ENCODE measurements around the gene GALNT10. TPM values are rescaled to one million over a fixed set of nuclear protein-coding genes. Genes with fewer than 3 reads are reported as not detected.

Gene GALNT10
- total and polyA plus RNA-seq, 2 experiments from 2014 or later = 3.2 to 12.9 TPM

DNA sequence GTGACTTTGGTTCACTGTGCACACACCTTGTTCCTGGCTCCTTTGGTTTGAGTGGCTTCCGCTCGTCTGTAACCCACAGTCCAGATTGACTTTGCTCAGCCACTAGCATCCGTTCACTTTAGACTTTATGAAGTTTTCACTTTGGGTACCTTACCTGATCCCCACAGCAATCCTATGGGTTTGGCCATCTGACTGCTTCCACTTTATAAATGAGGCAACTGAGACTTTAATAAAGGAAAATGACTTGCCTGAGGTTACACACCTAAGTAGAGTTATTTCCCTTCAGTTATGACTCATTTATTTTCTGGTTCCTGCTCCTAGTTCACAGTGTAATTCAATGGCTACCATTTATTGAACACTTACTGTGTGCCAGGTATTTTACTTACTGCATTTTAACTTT lies 161.0 kb downstream of the GALNT10 start:
- no peaks in the 10 kb centered on the region for H3K36me3 Mint-ChIP-seq (ENCODE audit: low read depth)
- no peak for ATAC-seq
- no peak overlapping the region for H3K27ac Mint-ChIP-seq

More for the DNA sequence above, 161.0 kb downstream of the GALNT10 start:
- Histone ChIP-seq H3F3A (replicated peaks; ENCODE audit: low read depth) (no peaks in the 10 kb centered on the region), H3K4me1 (ENCODE audit: insufficient read depth) (peaks cover 12% of the 10 kb centered on the region), H3K27ac (ENCODE audit: low read depth) (no peak overlapping the region), H2AFZ (no peak overlapping the region), H3K4me2 (no peak overlapping the region), H3K27me3 (ENCODE audit: insufficient read depth) (no peaks in the 10 kb centered on the region), H3K4me3 (no peak overlapping the region), H3K9me2 (ENCODE audit: insufficient read depth) (no peaks in the 10 kb centered on the region), H3K36me3 (ENCODE audit: insufficient read depth) (no peaks in the 10 kb centered on the region), H3K79me2 (replicated peaks; ENCODE audit: insufficient read depth) (no peaks in the 10 kb centered on the region), H4K20me1 (replicated peaks; ENCODE audit: insufficient read depth) (no peaks in the 10 kb centered on the region)
- H3K9me3 Mint-ChIP-seq = no peaks in the 10 kb centered on the region
- no peak for DNase-seq (ENCODE audit: low spot score)
- peaks cover 17% of the 10 kb centered on the region for H3K4me1 Mint-ChIP-seq
- no peak for TF ChIP-seq STAT1 (IDR thresholded peaks at IDR 0.05; ENCODE audit: unreplicated experiment)
- no peak for TF ChIP-seq EZH2phosphoT487 (IDR thresholded peaks at IDR 0.05; ENCODE audit: unreplicated experiment)
- TF ChIP-seq ZNF114 (CRISPR knock-in tag; IDR thresholded peaks at IDR 0.05) = no peak
- TF ChIP-seq, protein P1, sequence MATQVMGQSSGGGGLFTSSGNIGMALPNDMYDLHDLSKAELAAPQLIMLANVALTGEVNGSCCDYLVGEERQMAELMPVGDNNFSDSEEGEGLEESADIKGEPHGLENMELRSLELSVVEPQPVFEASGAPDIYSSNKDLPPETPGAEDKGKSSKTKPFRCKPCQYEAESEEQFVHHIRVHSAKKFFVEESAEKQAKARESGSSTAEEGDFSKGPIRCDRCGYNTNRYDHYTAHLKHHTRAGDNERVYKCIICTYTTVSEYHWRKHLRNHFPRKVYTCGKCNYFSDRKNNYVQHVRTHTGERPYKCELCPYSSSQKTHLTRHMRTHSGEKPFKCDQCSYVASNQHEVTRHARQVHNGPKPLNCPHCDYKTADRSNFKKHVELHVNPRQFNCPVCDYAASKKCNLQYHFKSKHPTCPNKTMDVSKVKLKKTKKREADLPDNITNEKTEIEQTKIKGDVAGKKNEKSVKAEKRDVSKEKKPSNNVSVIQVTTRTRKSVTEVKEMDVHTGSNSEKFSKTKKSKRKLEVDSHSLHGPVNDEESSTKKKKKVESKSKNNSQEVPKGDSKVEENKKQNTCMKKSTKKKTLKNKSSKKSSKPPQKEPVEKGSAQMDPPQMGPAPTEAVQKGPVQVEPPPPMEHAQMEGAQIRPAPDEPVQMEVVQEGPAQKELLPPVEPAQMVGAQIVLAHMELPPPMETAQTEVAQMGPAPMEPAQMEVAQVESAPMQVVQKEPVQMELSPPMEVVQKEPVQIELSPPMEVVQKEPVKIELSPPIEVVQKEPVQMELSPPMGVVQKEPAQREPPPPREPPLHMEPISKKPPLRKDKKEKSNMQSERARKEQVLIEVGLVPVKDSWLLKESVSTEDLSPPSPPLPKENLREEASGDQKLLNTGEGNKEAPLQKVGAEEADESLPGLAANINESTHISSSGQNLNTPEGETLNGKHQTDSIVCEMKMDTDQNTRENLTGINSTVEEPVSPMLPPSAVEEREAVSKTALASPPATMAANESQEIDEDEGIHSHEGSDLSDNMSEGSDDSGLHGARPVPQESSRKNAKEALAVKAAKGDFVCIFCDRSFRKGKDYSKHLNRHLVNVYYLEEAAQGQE (IDR thresholded peaks at IDR 0.05; ENCODE audit: unreplicated experiment) = no peak
- TF ChIP-seq JUNB (IDR thresholded peaks at IDR 0.05; ENCODE audit: unreplicated experiment) = no peak
- no peak for TF ChIP-seq CREB1 (CRISPR knock-in tag; IDR thresholded peaks at IDR 0.05; ENCODE audit: low read depth)
- TF ChIP-seq ZNF331 (CRISPR knock-in tag; IDR thresholded peaks at IDR 0.05; ENCODE audit: low read depth) = no peak
- no peak for TF ChIP-seq NANOG (IDR thresholded peaks at IDR 0.05; ENCODE audit: borderline replicate concordance)
- TF ChIP-seq, protein P2, sequence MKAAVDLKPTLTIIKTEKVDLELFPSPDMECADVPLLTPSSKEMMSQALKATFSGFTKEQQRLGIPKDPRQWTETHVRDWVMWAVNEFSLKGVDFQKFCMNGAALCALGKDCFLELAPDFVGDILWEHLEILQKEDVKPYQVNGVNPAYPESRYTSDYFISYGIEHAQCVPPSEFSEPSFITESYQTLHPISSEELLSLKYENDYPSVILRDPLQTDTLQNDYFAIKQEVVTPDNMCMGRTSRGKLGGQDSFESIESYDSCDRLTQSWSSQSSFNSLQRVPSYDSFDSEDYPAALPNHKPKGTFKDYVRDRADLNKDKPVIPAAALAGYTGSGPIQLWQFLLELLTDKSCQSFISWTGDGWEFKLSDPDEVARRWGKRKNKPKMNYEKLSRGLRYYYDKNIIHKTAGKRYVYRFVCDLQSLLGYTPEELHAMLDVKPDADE (IDR thresholded peaks at IDR 0.05) = no peak
- TF ChIP-seq POLR2AphosphoS5 (IDR thresholded peaks at IDR 0.05; ENCODE audit: low read depth) = no peak
- TF ChIP-seq, protein P3, sequence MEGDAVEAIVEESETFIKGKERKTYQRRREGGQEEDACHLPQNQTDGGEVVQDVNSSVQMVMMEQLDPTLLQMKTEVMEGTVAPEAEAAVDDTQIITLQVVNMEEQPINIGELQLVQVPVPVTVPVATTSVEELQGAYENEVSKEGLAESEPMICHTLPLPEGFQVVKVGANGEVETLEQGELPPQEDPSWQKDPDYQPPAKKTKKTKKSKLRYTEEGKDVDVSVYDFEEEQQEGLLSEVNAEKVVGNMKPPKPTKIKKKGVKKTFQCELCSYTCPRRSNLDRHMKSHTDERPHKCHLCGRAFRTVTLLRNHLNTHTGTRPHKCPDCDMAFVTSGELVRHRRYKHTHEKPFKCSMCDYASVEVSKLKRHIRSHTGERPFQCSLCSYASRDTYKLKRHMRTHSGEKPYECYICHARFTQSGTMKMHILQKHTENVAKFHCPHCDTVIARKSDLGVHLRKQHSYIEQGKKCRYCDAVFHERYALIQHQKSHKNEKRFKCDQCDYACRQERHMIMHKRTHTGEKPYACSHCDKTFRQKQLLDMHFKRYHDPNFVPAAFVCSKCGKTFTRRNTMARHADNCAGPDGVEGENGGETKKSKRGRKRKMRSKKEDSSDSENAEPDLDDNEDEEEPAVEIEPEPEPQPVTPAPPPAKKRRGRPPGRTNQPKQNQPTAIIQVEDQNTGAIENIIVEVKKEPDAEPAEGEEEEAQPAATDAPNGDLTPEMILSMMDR (conservative IDR thresholded peaks at IDR 0.05; ENCODE audit: low read depth in 2 of 2) = no peak
- no peak for TF ChIP-seq ZNF462 (CRISPR knock-in tag; IDR thresholded peaks at IDR 0.05)
- TF ChIP-seq EZH2 (IDR thresholded peaks at IDR 0.05; ENCODE audit: low read depth, unreplicated experiment) = no peak
- H3K4me3 Mint-ChIP-seq = no peak overlapping the region
- no peaks in the 10 kb centered on the region for H3K27me3 Mint-ChIP-seq (ENCODE audit: insufficient read depth, low read depth, poor library complexity)

All from GM23338 (cell line).